ENCODE results near the gene GNAQ. TPM values are rescaled to one million over a fixed set of nuclear protein-coding genes. Genes with fewer than 3 reads are reported as not detected.

GNAQ gene
- total and polyA plus RNA-seq, 2 donors, result 42.2 to 78.5 TPM

GRCh38 chr9:77827104-77827784 lies 204.4 kb downstream of the GNAQ start:
- H3K4me3 ChIP-seq (ENCODE audit: low read depth, low read length), result no peak overlapping the region
- WGBS, result 69% methylated on average over 6 of the region's 6 CpGs
- no peaks in the 10 kb centered on the region for H3K4me1 ChIP-seq (ENCODE audit: insufficient read depth)
- no peak overlapping the region for H3K27ac ChIP-seq (ENCODE audit: low read depth)
- DNase-seq (ENCODE audit: extremely low spot score), result no peak
- no peaks in the 10 kb centered on the region for H3K36me3 ChIP-seq (ENCODE audit: insufficient read depth)

GRCh38 chr9:77826621-77827020 lies 205.0 kb downstream of the GNAQ start:
- Histone ChIP-seq H3K36me3 (ENCODE audit: insufficient read depth) (no peaks in the 10 kb centered on the region), H3K4me1 (ENCODE audit: insufficient read depth) (no peaks in the 10 kb centered on the region), H3K4me3 (ENCODE audit: low read depth, low read length) (no peak overlapping the region), H3K27ac (ENCODE audit: low read depth) (no peak overlapping the region)
- no peak for DNase-seq (ENCODE audit: extremely low spot score)
- WGBS, result 65% methylated on average over 5 of the region's 5 CpGs

- Histone ChIP-seq H3K4me3 (ENCODE audit: low read depth, low read length) (no peak overlapping the region), H3K4me1 (ENCODE audit: insufficient read depth) (no peaks in the 10 kb centered on the region), H3K36me3 (ENCODE audit: insufficient read depth) (no peaks in the 10 kb centered on the region), H3K27ac (ENCODE audit: low read depth) (no peak overlapping the region)
- WGBS, result 82% methylated on average over 2 of the region's 2 CpGs
- DNase-seq (ENCODE audit: extremely low spot score), result no peak
These were observed 205.5 kb downstream of the GNAQ start for GRCh38 chr9:77826116-77826515.

GRCh38 chr9:77825361-77825760 lies 206.2 kb downstream of the GNAQ start:
- DNase-seq (ENCODE audit: extremely low spot score), result no peak
- Histone ChIP-seq H3K36me3 (ENCODE audit: insufficient read depth) (no peaks in the 10 kb centered on the region), H3K4me3 (ENCODE audit: low read depth, low read length) (no peak overlapping the region), H3K27ac (ENCODE audit: low read depth) (no peak overlapping the region), H3K4me1 (ENCODE audit: insufficient read depth) (no peaks in the 10 kb centered on the region)
- WGBS, result 97% methylated on average over 4 of the region's 4 CpGs

- H3K27ac ChIP-seq (ENCODE audit: low read depth), result no peak overlapping the region
- 48% methylated on average over 3 of the region's 3 CpGs for WGBS
- H3K4me1 ChIP-seq (ENCODE audit: insufficient read depth), result no peaks in the 10 kb centered on the region
- H3K4me3 ChIP-seq (ENCODE audit: low read depth, low read length), result no peak overlapping the region
- H3K36me3 ChIP-seq (ENCODE audit: insufficient read depth), result no peaks in the 10 kb centered on the region
- no peak for DNase-seq (ENCODE audit: extremely low spot score)
These were observed 211.2 kb downstream of the GNAQ start for GRCh38 chr9:77820293-77820954.

- Histone ChIP-seq H3K4me3 (ENCODE audit: low read depth, low read length) (no peak overlapping the region), H3K36me3 (ENCODE audit: insufficient read depth) (no peaks in the 10 kb centered on the region), H3K27ac (ENCODE audit: low read depth) (no peak overlapping the region), H3K4me1 (ENCODE audit: insufficient read depth) (no peaks in the 10 kb centered on the region)
- DNase-seq (ENCODE audit: extremely low spot score), result no peak
- 74% methylated on average over 1 of the region's 1 CpG for WGBS
These were observed 212.0 kb downstream of the GNAQ start for GRCh38 chr9:77819657-77820056.

- no peak for DNase-seq (ENCODE audit: extremely low spot score)
- H3K27ac ChIP-seq (ENCODE audit: low read depth), result no peak overlapping the region
These were observed 213.9 kb downstream of the GNAQ start for GRCh38 chr9:77817590-77818311.

GRCh38 chr9:77816641-77817341 lies 214.8 kb downstream of the GNAQ start:
- 96% methylated on average over 6 of the region's 6 CpGs for WGBS
- no peak overlapping the region for H3K4me3 ChIP-seq (ENCODE audit: low read depth, low read length)
- DNase-seq (ENCODE audit: extremely low spot score), result no peak
- H3K27ac ChIP-seq (ENCODE audit: low read depth), result no peak overlapping the region
- no peaks in the 10 kb centered on the region for H3K4me1 ChIP-seq (ENCODE audit: insufficient read depth)
- H3K36me3 ChIP-seq (ENCODE audit: insufficient read depth), result no peaks in the 10 kb centered on the region

More at GRCh38 chr9:77817590-77818311, 213.9 kb downstream of the GNAQ start:
- Histone ChIP-seq H3K4me3 (ENCODE audit: low read depth, low read length) (no peak overlapping the region), H3K36me3 (ENCODE audit: insufficient read depth) (no peaks in the 10 kb centered on the region), H3K4me1 (ENCODE audit: insufficient read depth) (no peaks in the 10 kb centered on the region)
- 92% methylated on average over 7 of the region's 7 CpGs for WGBS

GRCh38 chr9:77815260-77815659 lies 216.4 kb downstream of the GNAQ start:
- H3K36me3 ChIP-seq (ENCODE audit: insufficient read depth), result no peaks in the 10 kb centered on the region
- 82% methylated on average over 2 of the region's 2 CpGs for WGBS
- H3K27ac ChIP-seq (ENCODE audit: low read depth), result no peak overlapping the region
- no peaks in the 10 kb centered on the region for H3K4me1 ChIP-seq (ENCODE audit: insufficient read depth)
- no peak for DNase-seq (ENCODE audit: extremely low spot score)
- no peak overlapping the region for H3K4me3 ChIP-seq (ENCODE audit: low read depth, low read length)

GRCh38 chr9:77811832-77812231 lies 219.8 kb downstream of the GNAQ start:
- Histone ChIP-seq H3K4me3 (ENCODE audit: low read depth, low read length) (no peak overlapping the region), H3K4me1 (ENCODE audit: insufficient read depth) (peaks cover 3% of the 10 kb centered on the region), H3K27ac (ENCODE audit: low read depth) (no peak overlapping the region), H3K36me3 (ENCODE audit: insufficient read depth) (no peaks in the 10 kb centered on the region)
- 94% methylated on average over 1 of the region's 1 CpG for WGBS
- DNase-seq (ENCODE audit: extremely low spot score), result no peak

GRCh38 chr9:77810637-77811119 lies 220.9 kb downstream of the GNAQ start:
- no peaks in the 10 kb centered on the region for H3K36me3 ChIP-seq (ENCODE audit: insufficient read depth)
- no peak overlapping the region for H3K4me3 ChIP-seq (ENCODE audit: low read depth, low read length)
- DNase-seq (ENCODE audit: extremely low spot score), result no peak
- peaks cover 3% of the 10 kb centered on the region for H3K4me1 ChIP-seq (ENCODE audit: insufficient read depth)
- no peak overlapping the region for H3K27ac ChIP-seq (ENCODE audit: low read depth)
- 96% methylated on average over 4 of the region's 4 CpGs for WGBS

GRCh38 chr9:77810047-77810446 lies 221.6 kb downstream of the GNAQ start:
- no peak overlapping the region for H3K4me3 ChIP-seq (ENCODE audit: low read depth, low read length)
- DNase-seq (ENCODE audit: extremely low spot score), result no peak
- H3K4me1 ChIP-seq (ENCODE audit: insufficient read depth), result peaks cover 3% of the 10 kb centered on the region
- no peaks in the 10 kb centered on the region for H3K36me3 ChIP-seq (ENCODE audit: insufficient read depth)
- H3K27ac ChIP-seq (ENCODE audit: low read depth), result no peak overlapping the region
- WGBS, result 91% methylated on average over 1 of the region's 1 CpG

- no peak overlapping the region for H3K27ac ChIP-seq (ENCODE audit: low read depth)
- WGBS, result 95% methylated on average over 1 of the region's 1 CpG
- DNase-seq (ENCODE audit: extremely low spot score), result no peak
- H3K36me3 ChIP-seq (ENCODE audit: insufficient read depth), result no peaks in the 10 kb centered on the region
- peaks cover 3% of the 10 kb centered on the region for H3K4me1 ChIP-seq (ENCODE audit: insufficient read depth)
- no peak overlapping the region for H3K4me3 ChIP-seq (ENCODE audit: low read depth, low read length)
These were observed 222.1 kb downstream of the GNAQ start for GRCh38 chr9:77809552-77809951.
